ENCODE results near the gene HRAS. TPM values are rescaled to one million over a fixed set of nuclear protein-coding genes. Genes with fewer than 3 reads are reported as not detected.
A peak's percentile ranks its signal among the peaks of the same experiment; 100 is the strongest.

HRAS gene
- polyA plus RNA-seq, 1 of the 3 experiments (the other 2 are of a cell fraction), result 217 TPM

- Histone ChIP-seq H4K20me1 (ENCODE audit: insufficient read depth) (no peaks in the 10 kb centered on the region), H3K27me3 (ENCODE audit: insufficient read depth) (peaks cover 11% of the 10 kb centered on the region), H3K27ac (ENCODE audit: low read depth in 2 of 2, low read length in 1 of 2) (peak within 1 kb of the TSS in 1 of 2 experiments; percentile 82; a peak in 1 of 4 replicates), H3K9me3 (no peaks in the 10 kb centered on the region), H3K9me2 (no peaks in the 10 kb centered on the region), H3K9ac (peak within 1 kb of the TSS; percentile 66), H3K4me3 (ENCODE audit: low read depth in 2 of 2, low read length in 1 of 2) (peak within 1 kb of the TSS; percentile 82 to 86), H3K4me2 (peak within 1 kb of the TSS; percentile 95), H3F3A (replicated peaks; ENCODE audit: insufficient read depth) (peaks cover 1% of the 10 kb centered on the region), H3K36me3 (replicated peaks in 1 of 2; ENCODE audit: control insufficient read depth in 1 of 2, insufficient read depth in 2 of 2, low read length in 1 of 2) (no peaks in the 10 kb centered on the region), H3K79me2 (ENCODE audit: insufficient read depth) (no peaks in the 10 kb centered on the region; the same call in 1 of the 2 replicates), H3K4me1 (ENCODE audit: control insufficient read depth in 1 of 2, insufficient read depth in 2 of 2, low read depth in 1 of 2, low read length in 1 of 2) (peaks cover 4 to 22% of the 10 kb centered on the region in 2 experiments; a peak in 2 of 4 replicates), H2AFZ (ENCODE audit: low read depth) (peak within 1 kb of the TSS; percentile 74; the same call in 1 of the 2 replicates)
- WGBS (ENCODE audit: low lambda C conversion rate), result 3% methylated on average over 24 of the region's 95 CpGs
- TF ChIP-seq MEF2A (IDR thresholded peaks at IDR 0.05; ENCODE audit: borderline replicate concordance, low read depth) (no peak), YY1 (IDR thresholded peaks at IDR 0.05; ENCODE audit: low read depth) (no peak), USF1 (IDR thresholded peaks at IDR 0.05; ENCODE audit: borderline replicate concordance, low read depth) (no peak), RFX5 (IDR thresholded peaks at IDR 0.05; ENCODE audit: low read length) (no peak), SIN3A (IDR thresholded peaks at IDR 0.05; ENCODE audit: borderline replicate concordance, low read depth, low read length) (no peak), MAX (IDR thresholded peaks at IDR 0.05; ENCODE audit: low read depth) (no peak), FOXM1 (IDR thresholded peaks at IDR 0.05; ENCODE audit: low read depth) (no peak), ELF1 (IDR thresholded peaks at IDR 0.05) (peak; percentile 93), IRF3 (IDR thresholded peaks at IDR 0.05; ENCODE audit: low read depth, low read length) (peak; percentile 82), TAF1 (IDR thresholded peaks at IDR 0.05; ENCODE audit: borderline replicate concordance, low read depth, low read length) (no peak), CHD2 (IDR thresholded peaks at IDR 0.05; ENCODE audit: low read length, partially characterized antibody) (peak; percentile 79), RCOR1 (IDR thresholded peaks at IDR 0.05; ENCODE audit: low read length) (no peak), JUND (IDR thresholded peaks at IDR 0.05) (no peak), SMC3 (IDR thresholded peaks at IDR 0.05; ENCODE audit: low read depth, low read length) (no peak), PBX3 (IDR thresholded peaks at IDR 0.05) (no peak), USF2 (IDR thresholded peaks at IDR 0.05; ENCODE audit: borderline replicate concordance, low read depth, low read length) (no peak), POLR2AphosphoS5 (IDR thresholded peaks at IDR 0.05; ENCODE audit: low read depth, low read length) (0 out of 2 replicates have a peak, but pooled peaks have one; percentile 35), MXI1 (IDR thresholded peaks at IDR 0.05; ENCODE audit: low read depth, low read length) (peak; percentile 15; the same call in 1 of the 2 replicates)
- DNase-seq, result peak; percentile 100
- ChIA-PET CTCF (interaction anchor here (0.8 to 1.5 kb wide), 2 partner anchors 42 to 163 kb away, joined by 3 to 7 read pairs; no protein-coding TSS in a partner anchor), POLR2A (interaction anchor here (0.7 to 1.5 kb wide), 2 partner anchors 15 to 53 kb away, joined by 3 read pairs; no protein-coding TSS in a partner anchor)
These were observed 25.1 kb upstream of the HRAS start, which contains the start of the genes LMNTD2 and RASSF7 for GRCh38 chr11:560305-561147. Gene LMNTD2, minus strand, starts transcription at chr11:560738. Its CDS starts 22 bp downstream, at chr11:560716. Gene RASSF7, plus strand, starts transcription at chr11:560970. Its CDS starts 799 bp downstream, at chr11:561769.
